OCI-LY3 (cell line): ENCODE results near the gene ZNF716.
"Not testable (repeated sequence)": the region's sequence is repeated elsewhere in the genome, so short reads cannot be mapped to it uniquely, and the experiment has no call there.

Source experiments
- H2AFZ ChIP-seq: fragments of 200-600, 300-600 bp; shearing (Covaris generic); 2 replicates; pipeline ENCODE4 v1.6.0; 2014; ENCODE audit warnings: antibody characterized with exemption, low read depth, low read length
- H3K27ac ChIP-seq: fragments of 200-600, 300-600 bp; sonication (generic); 2 replicates; pipeline ENCODE4 v1.5.1; 2014; ENCODE audit warnings: mild to moderate bottlenecking, low read length, moderate library complexity, mixed read lengths
- H3K27me3 ChIP-seq: fragments of 200-600, 300-600 bp; sonication (generic); 2 replicates; pipeline ENCODE4 v1.6.1; 2014; ENCODE audit warnings: low read depth, low read length, mixed read lengths
- H3K36me3 ChIP-seq: fragments of 200-600, 300-600 bp; sonication (generic); replicated peaks from 2 replicates; pipeline ENCODE3; 2014; ENCODE audit warnings: low read depth, low read length, mixed read lengths
- H3K4me1 ChIP-seq: fragments of 300-600, 200-600 bp; sonication (generic); 2 replicates; pipeline ENCODE4 v1.6.1; 2014; ENCODE audit warnings: low read length, mixed read lengths
- H3K4me2 ChIP-seq: fragments of 200-600, 300-600 bp; sonication (generic); 2 replicates; pipeline ENCODE4 v1.6.1; 2014; ENCODE audit warnings: low read length, mixed read lengths
- H3K4me3 ChIP-seq: fragments of 300-600, 200-600 bp; sonication (generic); 2 replicates; pipeline ENCODE4 v1.5.1; 2014; ENCODE audit warnings: antibody characterized with exemption, mild to moderate bottlenecking, low read length, moderate library complexity
- H3K79me2 ChIP-seq: fragments of 300-600, 200-600 bp; shearing (Covaris generic); 2 replicates; pipeline ENCODE4 v1.6.1; 2014; ENCODE audit warnings: mild to moderate bottlenecking, low read length, mixed read lengths
- H3K9ac ChIP-seq: fragments of 300-600, 200-600 bp; shearing (Covaris generic); 2 replicates; pipeline ENCODE4 v1.6.0; 2014; ENCODE audit warnings: mild to moderate bottlenecking, low read length, moderate library complexity
- H3K9me3 ChIP-seq: fragments of 200-600, 300-600 bp; shearing (Covaris generic); 2 replicates; pipeline ENCODE4 v1.6.1; 2014; ENCODE audit warnings: low read length, mixed read lengths; ENCODE audit not compliant: insufficient read depth
- H4K20me1 ChIP-seq: fragments of 200-600, 300-600 bp; sonication (generic); 2 replicates; pipeline ENCODE4 v1.6.1; 2016; ENCODE audit warnings: low read length, mixed read lengths; ENCODE audit not compliant: insufficient read depth
- CTCF ChIP-seq: fragments of 200-600, 300-600 bp; sonication (generic); IDR thresholded peaks from 2 replicates; pipeline ENCODE4 v1.5.1; 2014; ENCODE audit warnings: antibody characterized with exemption, low read length, low read depth
- EZH2phosphoT487 ChIP-seq: fragments of 200-600 bp; shearing (Covaris generic); IDR thresholded peaks from 2 replicates; pipeline ENCODE4 v1.6.1; 2018; ENCODE audit warnings: antibody characterized with exemption, mixed run types, low read depth

Gene ZNF716

GRCh38 chr7:57437581-57437980 is 12.4 kb upstream of the ZNF716 start:
- H3K4me1 ChIP-seq = no peaks in the 10 kb centered on the region
- no peak overlapping the region for H3K4me2 ChIP-seq
- no peak overlapping the region for H3K4me3 ChIP-seq
- no peaks in the 10 kb centered on the region for H3K27me3 ChIP-seq
- no peak overlapping the region for H3K9ac ChIP-seq
- H3K36me3 ChIP-seq = no peaks in the 10 kb centered on the region
- H3K27ac ChIP-seq = no peak overlapping the region
- TF ChIP-seq EZH2phosphoT487 (no peak), CTCF (no peak)
- H4K20me1 ChIP-seq = no peaks in the 10 kb centered on the region
- no peak overlapping the region for H2AFZ ChIP-seq
- no peaks in the 10 kb centered on the region for H3K9me3 ChIP-seq
- no peaks in the 10 kb centered on the region for H3K79me2 ChIP-seq

- no peaks in the 10 kb centered on the region for H4K20me1 ChIP-seq
- no peak overlapping the region for H3K27ac ChIP-seq
- no peaks in the 10 kb centered on the region for H3K27me3 ChIP-seq
- no peak overlapping the region for H3K4me2 ChIP-seq
- H3K79me2 ChIP-seq = no peaks in the 10 kb centered on the region
- no peak overlapping the region for H2AFZ ChIP-seq
- TF ChIP-seq EZH2phosphoT487 (no peak), CTCF (no peak)
- H3K4me3 ChIP-seq = no peak overlapping the region
- no peaks in the 10 kb centered on the region for H3K9me3 ChIP-seq
- no peaks in the 10 kb centered on the region for H3K4me1 ChIP-seq
- no peaks in the 10 kb centered on the region for H3K36me3 ChIP-seq
- no peak overlapping the region for H3K9ac ChIP-seq
Measured at GRCh38 chr7:57438244-57438643, 11.7 kb upstream of the ZNF716 start.

- Histone ChIP-seq H3K9me3 (no peaks in the 10 kb centered on the region), H4K20me1 (no peaks in the 10 kb centered on the region), H3K9ac (no peak overlapping the region), H3K4me3 (no peak overlapping the region), H3K4me1 (no peaks in the 10 kb centered on the region), H3K27me3 (no peaks in the 10 kb centered on the region), H3K36me3 (no peaks in the 10 kb centered on the region), H3K27ac (no peak overlapping the region), H2AFZ (no peak overlapping the region), H3K4me2 (no peak overlapping the region), H3K79me2 (no peaks in the 10 kb centered on the region)
- no peak for TF ChIP-seq CTCF
- TF ChIP-seq EZH2phosphoT487 = no peak
Measured at GRCh38 chr7:57443567-57443966, 6.4 kb upstream of the ZNF716 start.

DNA sequence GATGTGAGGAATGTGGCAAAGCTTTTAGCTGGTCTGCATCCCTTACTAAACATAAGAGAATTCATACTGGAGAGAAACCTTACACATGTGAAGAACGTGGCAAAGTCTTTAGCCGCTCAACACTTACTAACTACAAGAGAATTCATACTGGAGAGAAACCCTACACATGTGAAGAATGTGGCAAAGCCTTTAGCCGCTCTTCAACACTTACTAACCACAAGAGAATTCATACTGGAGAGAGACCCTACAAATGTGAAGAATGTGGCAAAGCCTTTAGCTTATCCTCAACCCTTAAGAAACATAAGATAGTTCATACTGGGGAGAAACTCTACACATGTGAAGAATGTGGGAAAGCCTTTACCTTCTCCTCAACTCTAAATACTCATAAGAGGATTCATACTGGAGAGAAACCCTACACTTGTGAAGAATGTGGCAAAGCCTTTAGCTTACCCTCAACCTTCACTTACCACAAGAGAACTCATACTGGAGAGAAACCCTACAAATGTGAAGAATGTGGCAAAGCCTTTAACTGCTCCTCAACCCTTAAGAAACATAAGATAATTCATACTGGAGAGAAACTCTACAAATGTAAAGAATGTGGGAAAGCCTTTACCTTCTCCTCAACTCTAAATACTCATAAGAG is 19.3 kb downstream of the ZNF716 start:
- not testable (repeated sequence) for H3K4me1 ChIP-seq, H3K27me3 ChIP-seq, H3K79me2 ChIP-seq, H2AFZ ChIP-seq, H3K4me3 ChIP-seq, H3K27ac ChIP-seq, H3K36me3 ChIP-seq, H3K9ac ChIP-seq, H4K20me1 ChIP-seq, H3K9me3 ChIP-seq, H3K4me2 ChIP-seq

DNA sequence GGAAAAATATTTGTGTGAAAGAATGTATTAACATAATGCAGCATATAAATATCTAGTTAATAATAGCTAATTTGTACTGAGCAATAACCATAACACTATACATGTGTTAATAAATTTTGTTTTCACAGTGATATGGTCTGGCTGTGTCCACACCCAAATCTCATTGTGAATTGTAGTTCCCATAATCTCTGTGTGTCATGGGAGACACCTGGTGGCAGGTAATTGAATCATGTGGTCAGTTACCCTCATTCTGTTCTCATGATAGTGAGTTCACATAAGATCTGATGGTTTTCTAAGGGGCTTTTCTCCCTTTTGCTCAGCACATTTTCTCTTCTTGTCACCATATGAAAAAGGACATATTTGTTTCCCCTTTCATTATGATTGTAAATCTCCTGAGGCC is 30.3 kb downstream of the ZNF716 start:
- H3K9me3 ChIP-seq, H3K79me2 ChIP-seq, H2AFZ ChIP-seq, H4K20me1 ChIP-seq, H3K4me3 ChIP-seq, H3K4me2 ChIP-seq, H3K4me1 ChIP-seq, H3K27ac ChIP-seq, H3K9ac ChIP-seq, H3K27me3 ChIP-seq, H3K36me3 ChIP-seq: not testable (repeated sequence)

- peaks cover 15% of the 10 kb centered on the region for H3K9me3 ChIP-seq
Measured at GRCh38 chr7:57485022-57485421, 35.0 kb downstream of the ZNF716 start.

More at GRCh38 chr7:57485022-57485421, 35.0 kb downstream of the ZNF716 start:
- H3K4me2 ChIP-seq, H3K27me3 ChIP-seq, H4K20me1 ChIP-seq, H2AFZ ChIP-seq, H3K9ac ChIP-seq, H3K36me3 ChIP-seq, H3K4me3 ChIP-seq, H3K79me2 ChIP-seq, H3K27ac ChIP-seq, H3K4me1 ChIP-seq: not testable (repeated sequence)
